Endodermal cell (in vitro differentiated cells): ENCODE results near the gene KAZN. TPM values are rescaled to one million over a fixed set of nuclear protein-coding genes. Genes with fewer than 3 reads are reported as not detected.
A peak's percentile ranks its signal among the peaks of the same experiment; 100 is the strongest.

ENCODE experiments used
- DNase-seq: peaks from one replicate; pipeline ENCODE4 v3.0.0-alpha.2; 2017
- H3K27ac ChIP-seq: 2 replicates; pipeline ENCODE4 v1.5.1; 2013; ENCODE audit warnings: mild to moderate bottlenecking, low read depth, low read length, moderate library complexity
- H3K27me3 ChIP-seq: 2 replicates; pipeline ENCODE4 v1.6.1; 2013; ENCODE audit warnings: mild to moderate bottlenecking, low read length, moderate library complexity; ENCODE audit not compliant: insufficient read depth, control insufficient read depth, poor library complexity, severe bottlenecking
- H3K36me3 ChIP-seq: 2 replicates; pipeline ENCODE4 v1.7.0; 2013; ENCODE audit warnings: mild to moderate bottlenecking, low read length, moderate library complexity; ENCODE audit not compliant: control insufficient read depth, insufficient read depth
- H3K4me1 ChIP-seq: one replicate; pipeline ENCODE4 v1.7.0; 2013; ENCODE audit warnings: low read length; ENCODE audit not compliant: control insufficient read depth, insufficient read depth
- H3K4me3 ChIP-seq: 2 replicates; pipeline ENCODE4 v1.5.1; 2013; ENCODE audit warnings: mild to moderate bottlenecking, low read length, moderate library complexity
- H3K9ac ChIP-seq: 2 replicates; pipeline ENCODE4 v1.6.1; 2013; ENCODE audit warnings: mild to moderate bottlenecking, low read length, moderate library complexity; ENCODE audit not compliant: poor library complexity, severe bottlenecking; ENCODE audit errors: extremely low read depth
- H3K9me3 ChIP-seq: 2 replicates; pipeline ENCODE4 v1.6.1; 2013; ENCODE audit warnings: mild to moderate bottlenecking, low read length, moderate library complexity; ENCODE audit not compliant: control insufficient read depth
- H3K27ac Mint-ChIP-seq: 2 replicates; pipeline ENCODE4 v1.8.0; 2020; ENCODE audit warnings: mixed read lengths
- H3K27me3 Mint-ChIP-seq: 2 replicates; pipeline ENCODE4 v1.8.0; 2021; ENCODE audit warnings: mild to moderate bottlenecking, mixed read lengths; ENCODE audit not compliant: insufficient read depth
- H3K36me3 Mint-ChIP-seq: 2 replicates; pipeline ENCODE4 v1.8.0; 2020; ENCODE audit warnings: low read depth, mixed read lengths
- H3K4me1 Mint-ChIP-seq: 2 replicates; pipeline ENCODE4 v1.8.0; 2020; ENCODE audit warnings: mixed read lengths
- H3K4me3 Mint-ChIP-seq: 2 replicates; pipeline ENCODE4 v1.8.0; 2020; ENCODE audit warnings: mild to moderate bottlenecking, moderate library complexity, mixed read lengths
- H3K9me3 Mint-ChIP-seq: 2 replicates; pipeline ENCODE4 v1.8.0; 2020; ENCODE audit warnings: mild to moderate bottlenecking, mixed read lengths
- CTCF ChIP-seq: fragments of 200-600 bp; sonication (generic); conservative IDR thresholded peaks from 2 replicates; pipeline ENCODE4 v1.5.0; 2021; ENCODE audit warnings: antibody characterized with exemption, mild to moderate bottlenecking
- WGBS, 2 experiments: methylation state at CpG; one replicate each; pipeline versions ENCODE4 v1.1.5 to v1.1.7; 2013; ENCODE audit warnings: missing lambda C conversion rate in 2 of 2, mixed read lengths in 1 of 2; ENCODE audit not compliant: insufficient coverage in 1 of 2, insufficient read length in 1 of 2; 5-methylcytosine and 5-hydroxymethylcytosine counted together
- total RNA-seq, 2 donors: library from RNA; stranded (reverse); fragmentation: NEBNext Ultra II Directional in 1 of 2; extraction: Animal tissue kit (Norgen Biotek cat#: 25700) in 1 of 2; gene quantifications; 2 replicates in 1 of 2; 3 replicates in 1 of 2; pipeline ENCODE4 v1.2.1, GENCODE V29; 2021

Gene KAZN
- total RNA-seq, 2 donors from 2014 or later = 12.4 to 13.9 TPM

- H3K27ac Mint-ChIP-seq = peak overlapping the region; percentile 75
- no peaks in the 10 kb centered on the region for H3K36me3 Mint-ChIP-seq
These were observed 28.6 kb downstream of the KAZN start for GRCh38 chr1:14626869-14627607.

GRCh38 chr1:14627608-14628489 is 29.4 kb downstream of the KAZN start:
- Mint-ChIP-seq H3K27ac (peak overlapping the region; percentile 75), H3K9me3 (no peaks in the 10 kb centered on the region), H3K4me1 (peaks cover 36% of the 10 kb centered on the region), H3K27me3 (no peaks in the 10 kb centered on the region), H3K4me3 (no peak overlapping the region), H3K36me3 (no peaks in the 10 kb centered on the region)
- Histone ChIP-seq H3K27me3 (no peaks in the 10 kb centered on the region), H3K9me3 (peaks cover 5% of the 10 kb centered on the region), H3K27ac (peak overlapping the region; percentile 74), H3K36me3 (no peaks in the 10 kb centered on the region), H3K4me3 (no peak overlapping the region), H3K4me1 (peaks cover 3% of the 10 kb centered on the region), H3K9ac (no peak overlapping the region)
- no peak for TF ChIP-seq CTCF
- 80 to 86% methylated on average over 16 to 17 of the region's 17 CpGs for WGBS, 2 experiments
- no peak for DNase-seq

More at GRCh38 chr1:14626869-14627607, 28.6 kb downstream of the KAZN start:
- Histone ChIP-seq H3K4me1 (peaks cover 3% of the 10 kb centered on the region), H3K27me3 (no peaks in the 10 kb centered on the region), H3K4me3 (no peak overlapping the region), H3K36me3 (no peaks in the 10 kb centered on the region), H3K27ac (peak overlapping the region; percentile 74), H3K9ac (no peak overlapping the region), H3K9me3 (peaks cover 6% of the 10 kb centered on the region)
- peak; percentile 71 for DNase-seq
- TF ChIP-seq CTCF = peak; percentile 57
- WGBS, 2 experiments = 65 to 78% methylated on average over 4 to 11 of the region's 11 CpGs
- Mint-ChIP-seq H3K9me3 (peaks cover 2% of the 10 kb centered on the region), H3K4me1 (peaks cover 36% of the 10 kb centered on the region), H3K4me3 (no peak overlapping the region), H3K27me3 (no peaks in the 10 kb centered on the region)

DNA sequence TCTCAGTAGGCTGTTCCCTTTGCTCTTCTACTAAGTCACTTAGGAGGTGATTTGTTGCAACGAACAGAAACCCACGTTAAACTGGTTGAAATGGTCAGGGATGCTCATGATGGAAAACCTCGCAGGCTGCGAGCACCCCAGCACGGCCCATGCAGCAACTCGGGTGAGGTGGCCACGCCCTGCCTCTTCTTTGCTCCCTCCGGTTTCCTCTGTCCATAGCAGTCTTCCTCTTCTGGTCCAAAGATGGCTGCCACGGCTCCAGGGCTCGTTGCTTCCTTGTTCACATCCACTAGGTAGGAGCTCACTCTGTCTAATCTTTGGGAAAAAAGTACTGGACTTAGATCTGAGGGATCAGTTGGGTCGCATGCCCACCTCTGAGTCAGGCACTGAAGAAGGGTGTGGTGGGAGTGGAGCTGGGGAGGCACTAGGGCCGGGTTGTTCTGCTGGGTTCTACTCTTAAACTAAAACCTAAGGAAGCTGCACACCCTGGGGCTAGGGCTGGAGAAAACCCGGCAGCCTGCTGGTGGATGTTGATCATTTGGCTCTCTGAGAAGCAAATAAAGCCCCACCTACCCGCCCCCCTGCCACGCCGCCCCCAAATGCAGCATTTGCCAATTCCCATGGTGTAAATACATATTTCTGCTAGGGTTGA is 31.0 kb downstream of the KAZN start:
- Mint-ChIP-seq H3K27me3 (no peaks in the 10 kb centered on the region), H3K27ac (no peak overlapping the region), H3K36me3 (no peaks in the 10 kb centered on the region), H3K9me3 (no peaks in the 10 kb centered on the region), H3K4me3 (no peak overlapping the region), H3K4me1 (peaks cover 40% of the 10 kb centered on the region)
- Histone ChIP-seq H3K9me3 (no peaks in the 10 kb centered on the region), H3K27ac (no peak overlapping the region), H3K9ac (no peak overlapping the region), H3K4me1 (peaks cover 3% of the 10 kb centered on the region), H3K4me3 (no peak overlapping the region), H3K36me3 (no peaks in the 10 kb centered on the region), H3K27me3 (no peaks in the 10 kb centered on the region)
- WGBS, 2 experiments = 93 to 94% methylated on average over 9 to 16 of the region's 16 CpGs
- no peak for DNase-seq
- TF ChIP-seq CTCF = no peak
